ENCODE data around the gene ZFYVE21.

- TF ChIP-seq CTCF (IDR thresholded peaks at IDR 0.05) (no peak), POLR2AphosphoS5 (IDR thresholded peaks at IDR 0.05) (no peak)
Observed at GRCh38 chr14:103685276-103686211, 30.1 kb upstream of the ZFYVE21 start.

Measured in gastroesophageal sphincter (tissue), 3 donors.